ENCODE data around the gene POU5F1. TPM values are rescaled to one million over a fixed set of nuclear protein-coding genes. Genes with fewer than 3 reads are reported as not detected.

POU5F1 gene
- total RNA-seq, 2 experiments from 2014 or later = 0.44 to 0.86 TPM

DNA sequence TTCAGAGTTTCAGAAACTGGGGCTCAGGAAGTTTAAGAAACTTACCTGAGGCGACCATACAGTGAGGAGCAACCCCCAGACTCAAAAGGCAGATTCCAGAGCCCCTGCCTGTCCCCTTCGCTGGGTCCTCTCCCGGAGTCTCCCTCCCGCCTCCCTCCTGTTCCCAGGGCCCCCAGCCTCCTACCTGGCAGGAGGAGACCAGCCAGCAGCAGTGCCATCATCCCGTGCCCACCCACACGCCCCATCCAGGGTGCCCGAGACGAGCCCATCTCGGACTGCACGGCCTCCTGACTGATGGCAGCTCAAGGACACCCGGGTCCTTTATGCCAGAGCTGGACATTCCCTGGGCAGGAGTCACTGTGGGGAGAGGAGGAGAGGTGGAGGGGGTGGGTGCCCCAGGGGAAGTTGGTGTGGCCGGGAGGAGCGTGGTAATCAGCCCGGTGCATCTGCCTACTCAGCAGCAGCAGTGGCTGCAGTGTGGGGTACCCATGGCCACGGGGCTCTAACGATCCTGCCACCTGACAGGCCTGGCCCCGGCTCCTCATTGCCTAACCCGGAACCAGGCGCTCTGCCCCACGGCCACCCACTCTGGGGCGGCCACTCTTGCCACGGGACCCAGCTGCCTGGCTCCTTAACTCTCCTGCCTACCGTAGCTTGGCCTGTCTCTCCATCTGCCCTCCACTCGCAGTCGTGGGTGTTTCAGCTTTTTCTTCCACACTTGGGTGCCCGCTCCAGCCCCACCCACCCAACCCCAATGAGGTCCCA lies 50.1 kb downstream of the POU5F1 start, which contains the start of gene CDSN:
TSS of gene CDSN (minus strand) at position 296 of the 765 bp plus-strand sequence. CDS start at position 269, 27 bp downstream.
- TF ChIP-seq CTCF (conservative IDR thresholded peaks at IDR 0.05; ENCODE audit: low read length) (no peak), EZH2phosphoT487 (IDR thresholded peaks at IDR 0.05; ENCODE audit: borderline replicate concordance, low read depth, low read length) (no peak)
- H3K4me1 ChIP-seq (ENCODE audit: insufficient read depth, low read length, poor library complexity, severe bottlenecking) = no peaks in the 10 kb centered on the region
- CTCF ChIA-PET (ENCODE audit: unreplicated experiment) = no interaction called here
- no peak within 1 kb of the TSS for H3K27ac ChIP-seq (ENCODE audit: low read depth, low read length, poor library complexity, severe bottlenecking)
- POLR2A ChIA-PET = no interaction called here
- no peak within 1 kb of the TSS for H2AFZ ChIP-seq (ENCODE audit: low read length)
- H3K4me2 ChIP-seq (ENCODE audit: low read length) = no peak within 1 kb of the TSS
- DNase-seq (ENCODE audit: low spot score) = no peak
- BruUV-seq (replicated peaks) = no TSS peak
- intact Hi-C loops (cut with micrococcal nuclease; ENCODE audit: unreplicated experiment) = no loop called here
- no peak within 1 kb of the TSS for H3K4me3 ChIP-seq (ENCODE audit: low read depth, low read length, poor library complexity, severe bottlenecking)
- H3K79me2 ChIP-seq (ENCODE audit: insufficient read depth, low read depth, low read length) = no peaks in the 10 kb centered on the region
- H3K9me2 ChIP-seq (ENCODE audit: insufficient read depth, low read length) = no peaks in the 10 kb centered on the region
- no peaks in the 10 kb centered on the region for H3K9me3 ChIP-seq (ENCODE audit: low read length)
- H4K20me1 ChIP-seq (ENCODE audit: insufficient read depth, low read length) = no peaks in the 10 kb centered on the region
- no peaks in the 10 kb centered on the region for H3K36me3 ChIP-seq (ENCODE audit: insufficient read depth, low read length)

DNA sequence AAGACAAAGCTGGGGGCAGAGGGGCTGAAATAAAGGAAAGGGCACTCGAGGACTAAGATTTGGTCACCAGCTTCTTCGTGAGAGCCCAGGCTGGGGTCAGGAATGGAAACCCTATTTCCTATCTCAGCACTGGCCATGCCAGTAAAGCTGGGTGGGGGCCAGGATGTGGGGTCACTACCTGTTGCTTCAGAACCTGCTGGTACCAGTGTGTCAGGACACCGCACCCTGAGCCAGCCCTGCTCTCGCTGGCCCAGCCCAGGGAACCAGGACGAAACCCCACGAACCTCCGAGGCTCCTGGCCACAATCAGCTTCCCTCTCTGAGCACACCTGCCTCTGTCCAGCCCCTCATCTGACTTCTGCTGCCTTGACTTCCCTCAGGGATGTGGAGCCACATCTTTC lies 52.3 kb downstream of the POU5F1 start:
- intact Hi-C loops (cut with micrococcal nuclease; ENCODE audit: unreplicated experiment) = no loop called here
- BruUV-seq (replicated peaks) = no TSS peak

More for the DNA sequence above, 52.3 kb downstream of the POU5F1 start:
- Histone ChIP-seq H3K27ac (ENCODE audit: low read depth, low read length, poor library complexity, severe bottlenecking) (no peak overlapping the region), H3K9me2 (ENCODE audit: insufficient read depth, low read length) (no peaks in the 10 kb centered on the region), H3K4me1 (ENCODE audit: insufficient read depth, low read length, poor library complexity, severe bottlenecking) (no peaks in the 10 kb centered on the region), H3K9me3 (ENCODE audit: low read length) (no peaks in the 10 kb centered on the region), H4K20me1 (ENCODE audit: insufficient read depth, low read length) (no peaks in the 10 kb centered on the region), H3K36me3 (ENCODE audit: insufficient read depth, low read length) (no peaks in the 10 kb centered on the region), H2AFZ (ENCODE audit: low read length) (no peak overlapping the region), H3K4me3 (ENCODE audit: low read depth, low read length, poor library complexity, severe bottlenecking) (no peak overlapping the region), H3K4me2 (ENCODE audit: low read length) (no peak overlapping the region), H3K79me2 (ENCODE audit: insufficient read depth, low read depth, low read length) (no peaks in the 10 kb centered on the region)
- TF ChIP-seq EZH2phosphoT487 (IDR thresholded peaks at IDR 0.05; ENCODE audit: borderline replicate concordance, low read depth, low read length) (no peak), CTCF (conservative IDR thresholded peaks at IDR 0.05; ENCODE audit: low read length) (no peak)
- CTCF ChIA-PET (ENCODE audit: unreplicated experiment) = no interaction called here
- POLR2A ChIA-PET = no interaction called here
- no peak for DNase-seq (ENCODE audit: low spot score)

Data from OCI-LY7 (cell line).